IPS-18a (cell line): ENCODE results near the gene PANK4.

Experiments
- H3K27ac ChIP-seq: one replicate; pipeline ENCODE4 v1.5.1; 2013; ENCODE audit warnings: low read length
- H3K27me3 ChIP-seq: one replicate; pipeline ENCODE4 v1.6.1; 2013; ENCODE audit warnings: mild to moderate bottlenecking, low read length; ENCODE audit not compliant: control insufficient read depth, insufficient read depth
- H3K36me3 ChIP-seq: one replicate; pipeline ENCODE4 v1.6.1; 2013; ENCODE audit warnings: low read depth, low read length; ENCODE audit not compliant: control insufficient read depth
- H3K4me1 ChIP-seq: one replicate; pipeline ENCODE4 v1.6.1; 2013; ENCODE audit warnings: low read depth, low read length; ENCODE audit not compliant: control insufficient read depth
- H3K4me3 ChIP-seq: one replicate; pipeline ENCODE4 v1.5.1; 2013; ENCODE audit warnings: low read length
- H3K9ac ChIP-seq: one replicate; pipeline ENCODE4 v1.6.1; 2013; ENCODE audit warnings: mild to moderate bottlenecking, low read length, moderate library complexity
- H3K9me3 ChIP-seq: one replicate; pipeline ENCODE4 v1.6.1; 2013; ENCODE audit warnings: low read depth, low read length; ENCODE audit not compliant: control insufficient read depth

PANK4 gene

DNA sequence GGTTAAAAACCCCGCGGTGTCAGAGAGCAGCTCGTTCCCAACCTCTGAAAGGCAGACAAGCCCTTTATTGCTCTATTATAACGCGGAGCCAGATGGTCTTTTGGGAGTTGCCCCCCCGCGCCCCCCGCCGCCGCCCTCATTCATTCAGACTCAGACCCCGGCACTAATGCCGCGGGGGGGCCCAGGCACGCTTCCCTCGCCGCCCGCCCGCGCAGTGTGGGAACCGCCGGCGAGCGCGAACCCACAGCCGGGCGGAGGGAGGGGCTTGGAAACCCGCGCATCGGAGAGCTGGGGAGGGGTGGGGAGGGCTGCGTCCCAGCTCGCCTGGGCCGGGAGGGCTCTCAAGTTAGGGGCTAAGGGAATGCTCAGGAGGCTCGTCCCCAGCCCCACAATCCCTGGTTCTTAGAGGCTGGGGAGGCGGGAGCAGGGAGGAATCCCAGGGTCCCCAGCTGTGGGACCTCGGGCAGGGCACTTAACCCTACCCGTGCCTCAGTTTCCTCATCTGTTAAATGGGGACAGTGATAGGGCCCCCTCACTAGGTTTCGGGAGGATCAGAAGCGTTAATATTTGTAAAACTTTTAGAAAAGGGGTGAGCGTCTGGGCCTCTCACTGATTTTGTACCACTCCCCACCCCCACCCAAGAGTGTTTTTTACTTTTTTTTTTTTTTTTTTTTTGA lies 14.6 kb upstream of the PANK4 start:
- H3K4me3 ChIP-seq = peak overlapping the region; percentile 17
- no peaks in the 10 kb centered on the region for H3K9me3 ChIP-seq
- H3K27me3 ChIP-seq = peaks cover 39% of the 10 kb centered on the region
- no peaks in the 10 kb centered on the region for H3K4me1 ChIP-seq
- no peaks in the 10 kb centered on the region for H3K36me3 ChIP-seq
- no peak overlapping the region for H3K27ac ChIP-seq
- no peak overlapping the region for H3K9ac ChIP-seq

DNA sequence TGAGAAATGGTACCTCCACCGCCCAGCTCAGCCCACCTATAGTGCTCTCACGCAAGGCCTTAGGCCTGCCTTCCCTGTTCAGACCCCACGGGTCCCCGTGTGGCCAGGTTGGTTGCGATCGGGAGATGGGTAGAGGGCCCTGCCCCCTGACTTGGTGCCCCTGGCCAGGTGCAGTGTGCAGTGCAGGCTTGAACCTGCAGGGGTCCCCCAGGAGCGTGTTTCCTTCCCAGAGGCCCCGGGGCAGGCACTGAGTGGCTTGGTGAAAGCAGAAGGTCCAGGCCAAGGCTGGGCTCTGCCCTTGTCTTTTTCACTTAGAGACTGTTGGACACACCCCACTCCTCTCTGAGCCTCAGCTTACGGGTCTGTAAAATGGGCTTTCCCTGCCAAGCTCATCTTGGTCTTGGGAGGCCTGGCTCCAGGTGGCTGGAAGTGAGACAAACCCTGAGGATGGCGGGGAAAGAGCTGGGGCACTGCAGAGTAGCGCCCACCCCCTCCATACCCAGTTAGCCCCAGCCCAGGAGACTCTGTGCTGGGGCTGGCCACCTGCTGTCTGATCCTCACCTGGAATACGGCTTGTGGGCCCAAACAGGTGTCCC lies 13.0 kb upstream of the PANK4 start:
- Histone ChIP-seq H3K9me3 (no peaks in the 10 kb centered on the region), H3K27ac (no peak overlapping the region), H3K36me3 (no peaks in the 10 kb centered on the region), H3K27me3 (peaks cover 42% of the 10 kb centered on the region), H3K4me1 (no peaks in the 10 kb centered on the region), H3K9ac (no peak overlapping the region), H3K4me3 (no peak overlapping the region)

DNA sequence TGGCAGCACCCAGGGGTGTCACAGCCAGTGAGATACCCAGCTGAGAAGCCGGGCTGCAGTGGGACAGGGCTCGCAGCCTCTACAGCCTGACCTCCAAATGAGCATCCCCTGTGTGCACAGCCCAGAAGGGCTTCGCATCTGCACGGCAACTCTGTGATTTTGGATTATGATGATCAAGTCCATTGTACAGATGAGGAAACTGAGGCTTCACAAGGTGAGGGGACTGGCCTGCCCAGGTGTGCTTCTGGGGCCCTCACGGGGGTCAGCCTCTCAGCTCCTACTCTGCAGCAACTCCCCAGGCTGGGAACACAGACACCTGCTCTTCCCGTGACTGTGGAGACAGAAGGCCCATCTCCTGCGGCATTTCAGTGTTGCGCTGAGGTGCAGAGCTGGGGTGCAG lies 12.5 kb upstream of the PANK4 start:
- Histone ChIP-seq H3K4me1 (no peaks in the 10 kb centered on the region), H3K9me3 (no peaks in the 10 kb centered on the region), H3K36me3 (no peaks in the 10 kb centered on the region), H3K4me3 (no peak overlapping the region), H3K9ac (no peak overlapping the region), H3K27me3 (peaks cover 48% of the 10 kb centered on the region), H3K27ac (no peak overlapping the region)

DNA sequence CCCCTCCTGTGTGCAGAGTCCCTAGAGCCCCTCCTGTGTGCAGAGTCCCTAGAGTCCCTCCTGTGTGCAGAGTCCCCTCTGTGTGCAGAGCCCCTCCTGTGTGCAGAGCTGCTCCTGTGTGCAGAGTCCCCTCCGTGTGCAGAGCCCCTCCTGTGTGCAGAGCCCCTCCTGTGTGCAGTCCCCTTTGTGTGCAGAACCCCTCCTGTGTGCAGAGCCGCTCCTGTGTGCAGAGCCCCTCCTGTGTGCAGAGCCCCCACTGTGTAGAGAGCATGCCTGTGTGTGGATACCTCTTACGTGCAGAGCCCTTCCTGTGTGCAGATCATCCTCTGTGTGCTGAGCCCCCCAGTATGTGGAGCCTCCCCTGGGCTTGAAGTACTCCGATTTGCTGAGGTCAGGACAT lies 12.0 kb upstream of the PANK4 start:
- Histone ChIP-seq H3K36me3 (no peaks in the 10 kb centered on the region), H3K9me3 (no peaks in the 10 kb centered on the region), H3K4me1 (no peaks in the 10 kb centered on the region), H3K9ac (no peak overlapping the region), H3K27ac (no peak overlapping the region), H3K4me3 (no peak overlapping the region), H3K27me3 (peaks cover 53% of the 10 kb centered on the region)

GRCh38 chr1:2537784-2538115 lies 11.4 kb upstream of the PANK4 start:
- Histone ChIP-seq H3K27me3 (peaks cover 56% of the 10 kb centered on the region), H3K4me3 (no peak overlapping the region), H3K27ac (no peak overlapping the region), H3K9me3 (no peaks in the 10 kb centered on the region), H3K4me1 (no peaks in the 10 kb centered on the region), H3K9ac (no peak overlapping the region), H3K36me3 (no peaks in the 10 kb centered on the region)

GRCh38 chr1:2535981-2536380 lies 9.6 kb upstream of the PANK4 start:
- no peak overlapping the region for H3K27ac ChIP-seq
- peaks cover 57% of the 10 kb centered on the region for H3K27me3 ChIP-seq
- no peak overlapping the region for H3K9ac ChIP-seq

GRCh38 chr1:2535455-2535854 lies 9.1 kb upstream of the PANK4 start:
- Histone ChIP-seq H3K27me3 (peaks cover 60% of the 10 kb centered on the region), H3K9me3 (no peaks in the 10 kb centered on the region), H3K4me1 (no peaks in the 10 kb centered on the region), H3K36me3 (no peaks in the 10 kb centered on the region), H3K27ac (no peak overlapping the region), H3K9ac (no peak overlapping the region), H3K4me3 (no peak overlapping the region)

More at GRCh38 chr1:2535981-2536380, 9.6 kb upstream of the PANK4 start:
- H3K9me3 ChIP-seq = no peaks in the 10 kb centered on the region
- H3K36me3 ChIP-seq = no peaks in the 10 kb centered on the region
- no peaks in the 10 kb centered on the region for H3K4me1 ChIP-seq
- H3K4me3 ChIP-seq = no peak overlapping the region

GRCh38 chr1:2534687-2535441 lies 8.5 kb upstream of the PANK4 start:
- no peak overlapping the region for H3K9ac ChIP-seq
- peaks cover 60% of the 10 kb centered on the region for H3K27me3 ChIP-seq
- H3K27ac ChIP-seq = no peak overlapping the region

GRCh38 chr1:2534315-2534686 lies 7.9 kb upstream of the PANK4 start:
- Histone ChIP-seq H3K4me1 (no peaks in the 10 kb centered on the region), H3K4me3 (no peak overlapping the region), H3K27ac (no peak overlapping the region), H3K36me3 (no peaks in the 10 kb centered on the region), H3K27me3 (peaks cover 60% of the 10 kb centered on the region), H3K9me3 (no peaks in the 10 kb centered on the region), H3K9ac (no peak overlapping the region)

More at GRCh38 chr1:2534687-2535441, 8.5 kb upstream of the PANK4 start:
- H3K9me3 ChIP-seq = no peaks in the 10 kb centered on the region
- H3K4me1 ChIP-seq = no peaks in the 10 kb centered on the region
- H3K36me3 ChIP-seq = no peaks in the 10 kb centered on the region
- H3K4me3 ChIP-seq = no peak overlapping the region

DNA sequence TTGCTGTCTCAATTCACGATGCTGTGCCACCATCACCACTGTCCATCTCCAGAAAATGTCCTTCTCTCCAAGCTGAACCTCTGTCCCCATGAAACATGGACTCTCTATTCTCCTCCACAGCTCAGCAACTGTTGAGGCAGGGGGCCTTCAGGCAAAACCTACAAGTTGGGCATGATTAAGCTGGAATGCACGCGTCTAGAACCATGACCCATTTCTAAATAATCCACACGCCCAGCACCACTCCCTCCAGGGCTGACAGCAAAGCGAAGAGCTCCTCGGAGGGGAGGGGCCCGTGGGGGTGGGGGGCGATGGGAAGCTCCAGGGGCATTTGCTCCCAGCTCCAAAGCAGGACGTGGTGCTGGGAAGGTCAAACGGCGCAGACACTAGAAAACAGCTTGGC lies 7.0 kb upstream of the PANK4 start:
- Histone ChIP-seq H3K36me3 (no peaks in the 10 kb centered on the region), H3K9me3 (no peaks in the 10 kb centered on the region), H3K4me3 (no peak overlapping the region), H3K4me1 (peaks cover 4% of the 10 kb centered on the region), H3K27me3 (peaks cover 68% of the 10 kb centered on the region), H3K27ac (no peak overlapping the region), H3K9ac (no peak overlapping the region)

DNA sequence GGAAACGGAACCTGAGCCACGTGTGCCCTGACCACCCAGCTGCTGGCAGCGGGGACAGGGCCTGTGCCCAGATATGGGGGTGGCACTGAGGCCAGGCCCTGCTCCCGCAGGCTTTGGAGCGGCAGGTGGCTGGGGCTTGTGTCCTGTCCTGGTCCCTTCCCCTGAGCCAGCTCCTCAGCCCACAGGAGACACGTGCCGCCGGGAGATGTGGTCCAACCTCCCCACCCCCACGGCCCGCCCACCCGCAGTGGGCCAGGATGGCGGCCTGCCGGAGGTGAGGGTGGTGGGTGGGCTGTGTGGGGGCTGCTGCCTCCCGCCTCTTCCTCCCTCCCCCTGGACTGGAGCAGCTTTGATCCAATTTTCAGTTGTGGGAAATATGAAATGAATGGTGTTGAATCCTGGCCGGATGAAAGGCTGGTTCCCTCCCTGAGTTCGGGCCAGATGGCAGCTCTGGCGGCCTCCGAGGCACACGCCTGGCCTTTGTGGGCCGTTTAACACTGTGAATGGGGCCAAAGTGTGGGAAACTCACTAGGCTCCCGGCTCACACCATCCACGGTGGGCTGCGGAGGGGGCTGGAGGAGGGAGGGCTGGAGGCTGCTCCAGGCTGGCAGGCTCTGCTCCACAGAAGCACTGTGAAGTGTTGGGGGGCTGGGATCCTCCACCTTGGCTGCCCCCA lies 6.2 kb upstream of the PANK4 start:
- H3K9me3 ChIP-seq = no peaks in the 10 kb centered on the region
- no peak overlapping the region for H3K27ac ChIP-seq
- peaks cover 75% of the 10 kb centered on the region for H3K27me3 ChIP-seq
- H3K9ac ChIP-seq = no peak overlapping the region
- peaks cover 4% of the 10 kb centered on the region for H3K4me1 ChIP-seq
- H3K4me3 ChIP-seq = no peak overlapping the region
- H3K36me3 ChIP-seq = no peaks in the 10 kb centered on the region
